GM23338 (cell line): ENCODE measurements around the gene PLA2G1B. TPM values are rescaled to one million over a fixed set of nuclear protein-coding genes. Genes with fewer than 3 reads are reported as not detected.

Experiments used
- ATAC-seq: fragments of 200-7000 bp; cut with Tn5 transposase; 3 replicates; pipeline ENCODE4 v1.9.1; 2020
- DNase-seq: peaks from one replicate; pipeline ENCODE4 v3.0.0-alpha.2; 2015; ENCODE audit warnings: low spot score
- H2AFZ ChIP-seq: fragments of 200-600 bp; sonication (generic); 2 replicates; pipeline ENCODE4 v1.8.0; 2016; ENCODE audit warnings: antibody characterized with exemption, mild to moderate bottlenecking, moderate library complexity
- H3F3A ChIP-seq: fragments of 200-600 bp; sonication (generic); replicated peaks from 2 replicates; pipeline ENCODE4 v1.8.0; 2017; ENCODE audit warnings: antibody characterized with exemption, mixed run types, low read depth
- H3K27ac ChIP-seq: fragments of 200-600 bp; sonication (generic); 2 replicates; pipeline ENCODE4 v1.6.1; 2016; ENCODE audit warnings: low read depth
- H3K27me3 ChIP-seq: fragments of 200-600 bp; sonication (generic); 2 replicates; pipeline ENCODE4 v1.8.0; 2016; ENCODE audit warnings: mild to moderate bottlenecking, mixed run types, moderate library complexity; ENCODE audit not compliant: insufficient read depth
- H3K36me3 ChIP-seq: fragments of 200-600 bp; sonication (generic); 2 replicates; pipeline ENCODE4 v1.8.0; 2016; ENCODE audit warnings: mild to moderate bottlenecking; ENCODE audit not compliant: insufficient read depth
- H3K4me1 ChIP-seq: fragments of 200-600 bp; sonication (generic); 2 replicates; pipeline ENCODE4 v1.8.0; 2016; ENCODE audit warnings: mild to moderate bottlenecking, moderate library complexity; ENCODE audit not compliant: insufficient read depth
- H3K4me2 ChIP-seq: fragments of 200-600 bp; sonication (generic); 2 replicates; pipeline ENCODE4 v1.7.1; 2017; ENCODE audit warnings: mixed run types
- H3K4me3 ChIP-seq: fragments of 200-600 bp; sonication (generic); 2 replicates; pipeline ENCODE4 v1.6.1; 2016; ENCODE audit warnings: mixed run types
- H3K79me2 ChIP-seq: fragments of 200-600 bp; sonication (generic); replicated peaks from 2 replicates; pipeline ENCODE4 v1.8.0; 2017; ENCODE audit warnings: mild to moderate bottlenecking; ENCODE audit not compliant: insufficient read depth
- H3K9me2 ChIP-seq: fragments of 200-600 bp; sonication (generic); 2 replicates; pipeline ENCODE4 v1.8.0; 2017; ENCODE audit not compliant: insufficient read depth
- H4K20me1 ChIP-seq: fragments of 200-600 bp; sonication (generic); replicated peaks from 2 replicates; pipeline ENCODE4 v1.8.0; 2017; ENCODE audit warnings: mild to moderate bottlenecking; ENCODE audit not compliant: insufficient read depth
- H3K27ac Mint-ChIP-seq: 2 replicates; pipeline ENCODE4 v1.8.0; 2020; ENCODE audit warnings: inconsistent platforms, mild to moderate bottlenecking, moderate library complexity, mixed read lengths
- H3K27me3 Mint-ChIP-seq: 3 replicates; pipeline ENCODE4 v1.8.0; 2022; ENCODE audit warnings: low read depth, mild to moderate bottlenecking, moderate library complexity, mixed read lengths, inconsistent platforms; ENCODE audit not compliant: insufficient read depth, poor library complexity
- H3K36me3 Mint-ChIP-seq: 3 replicates; pipeline ENCODE4 v1.8.0; 2021; ENCODE audit warnings: low read depth, mild to moderate bottlenecking, inconsistent platforms, moderate library complexity, mixed read lengths
- H3K4me1 Mint-ChIP-seq: 3 replicates; pipeline ENCODE4 v1.8.0; 2020; ENCODE audit warnings: mild to moderate bottlenecking, inconsistent platforms, mixed read lengths
- H3K4me3 Mint-ChIP-seq: 3 replicates; pipeline ENCODE4 v1.8.0; 2021; ENCODE audit warnings: moderate library complexity, mild to moderate bottlenecking, inconsistent platforms, mixed read lengths
- H3K9me3 Mint-ChIP-seq: 3 replicates; pipeline ENCODE4 v1.8.0; 2020; ENCODE audit warnings: moderate library complexity, mild to moderate bottlenecking, inconsistent platforms, mixed read lengths
- CREB1 ChIP-seq: fragments of 250-450 bp; sonication (Bioruptor Pico); IDR thresholded peaks from 2 replicates; pipeline ENCODE4 v1.5.0; 2020; ENCODE audit warnings: low read depth, mild to moderate bottlenecking, moderate library complexity
- ETS1 ChIP-seq: IDR thresholded peaks from 2 replicates; pipeline ENCODE4 v1.6.1; 2016; ENCODE audit warnings: antibody characterized with exemption
- EZH2 ChIP-seq: fragments of 200-600 bp; sonication (generic); IDR thresholded peaks from one replicate; pipeline ENCODE4 v1.8.0; 2017; ENCODE audit warnings: antibody characterized with exemption, mild to moderate bottlenecking, low read depth; ENCODE audit not compliant: unreplicated experiment
- JUNB ChIP-seq: IDR thresholded peaks from one replicate; pipeline ENCODE4 v1.6.1; 2016; ENCODE audit warnings: antibody characterized with exemption; ENCODE audit not compliant: unreplicated experiment
- NANOG ChIP-seq: IDR thresholded peaks from 2 replicates; pipeline ENCODE4 v1.6.1; 2016; ENCODE audit warnings: antibody characterized with exemption, borderline replicate concordance
- POLR2AphosphoS5 ChIP-seq: IDR thresholded peaks from 2 replicates; pipeline ENCODE4 v1.6.1; 2016; ENCODE audit warnings: antibody characterized with exemption, low read depth
- STAT1 ChIP-seq: IDR thresholded peaks from one replicate; pipeline ENCODE4 v1.6.1; 2016; ENCODE audit warnings: antibody characterized with exemption; ENCODE audit not compliant: unreplicated experiment
- ZNF114 ChIP-seq: fragments of 250-450 bp; sonication (Bioruptor Pico); IDR thresholded peaks from 2 replicates; pipeline ENCODE4 v1.5.0; 2020; ENCODE audit warnings: mild to moderate bottlenecking, moderate library complexity
- ZNF331 ChIP-seq: fragments of 250-450 bp; sonication (Bioruptor Pico); IDR thresholded peaks from 2 replicates; pipeline ENCODE4 v1.5.0; 2020; ENCODE audit warnings: low read depth, mild to moderate bottlenecking, moderate library complexity
- ZNF462 ChIP-seq: fragments of 250-450 bp; sonication (Bioruptor Pico); IDR thresholded peaks from 2 replicates; pipeline ENCODE4 v1.5.0; 2020; ENCODE audit warnings: mild to moderate bottlenecking, moderate library complexity
- polyA plus RNA-seq: library from polyadenylated mRNA; unstranded; fragments of >200 nt; fragmentation: Nextera tagmentation; extraction: Ambion mirVana; gene quantifications from 2 replicates; pipeline ENCODE4 v1.2.1, GENCODE V29; 2016
- total RNA-seq: library from RNA; depleted of rRNA; stranded (reverse); fragments of >200 nt; shearing (Covaris generic); gene quantifications from 2 replicates; pipeline ENCODE4 v1.2.3, GENCODE V29; 2014
- TF ChIP-seq, protein P1 (sequence below), 2 experiments: fragments of 200-600 bp in 1 of 2; sonication (generic) in 1 of 2; conservative IDR thresholded peaks; 2 replicates each; pipeline versions ENCODE4 v1.5.1 to v1.6.1; 2016 to 2017; ENCODE audit warnings: antibody characterized with exemption in 2 of 2, low read depth in 2 of 2, mild to moderate bottlenecking in 2 of 2, moderate library complexity in 1 of 2

Gene PLA2G1B
- total and polyA plus RNA-seq, 2 experiments from 2014 or later = not detected

DNA sequence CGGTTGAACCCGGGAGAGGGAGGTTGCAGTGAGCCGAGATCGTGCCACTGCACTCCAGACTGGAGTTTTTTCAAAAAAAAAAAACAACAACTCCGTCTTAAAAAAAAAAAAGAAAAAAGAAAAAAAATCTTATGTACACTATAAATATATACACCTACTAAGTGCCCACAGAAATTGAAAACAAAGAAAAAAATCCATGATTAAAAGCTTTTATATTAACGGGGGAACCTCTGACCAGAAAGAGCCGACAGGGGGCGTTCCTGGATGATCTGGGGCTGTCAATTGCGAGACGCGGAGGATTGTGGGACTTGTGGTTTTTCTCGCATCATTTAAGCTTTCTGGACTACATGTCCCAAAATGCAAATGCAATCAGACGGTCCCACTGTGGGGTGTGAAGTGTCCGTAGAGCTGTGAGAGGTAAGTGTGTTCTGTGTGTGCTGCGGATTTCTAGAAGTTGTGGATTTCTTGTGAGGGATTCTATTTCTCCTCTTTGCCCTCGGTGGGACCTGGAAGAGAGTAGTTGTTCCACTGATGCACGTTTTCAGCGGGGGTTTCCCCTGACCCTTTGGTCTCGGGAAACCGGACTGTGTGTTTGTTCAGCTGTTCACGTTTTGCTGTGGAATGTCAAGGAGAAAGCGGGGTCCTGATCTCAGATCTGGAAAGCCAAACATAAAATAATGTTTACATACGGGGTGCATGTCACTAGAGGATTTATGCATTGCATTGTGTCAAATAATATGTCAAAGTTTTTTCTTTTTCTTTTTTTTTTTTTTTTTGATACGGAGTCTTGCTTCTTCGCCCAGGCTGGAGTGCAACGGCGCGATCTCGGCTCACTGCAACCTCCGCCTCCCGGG lies 25.4 kb downstream of the PLA2G1B start, which contains the start of gene SIRT4 (continued):
- no peak for TF ChIP-seq ZNF462 (CRISPR knock-in tag)

GRCh38 chr12:120292661-120293531 lies 34.7 kb downstream of the PLA2G1B start, which contains the start of gene RNU4-1:
RNU4-1 (minus strand) TSS chr12:120293237.
- Histone ChIP-seq H3K36me3 (no peaks in the 10 kb centered on the region), H3K27ac (peak within 1 kb of the TSS; percentile 99), H3K27me3 (no peaks in the 10 kb centered on the region), H4K20me1 (no peaks in the 10 kb centered on the region), H3F3A (peaks cover 12% of the 10 kb centered on the region), H3K4me2 (peak within 1 kb of the TSS; percentile 75), H3K79me2 (no peaks in the 10 kb centered on the region), H2AFZ (no peak within 1 kb of the TSS), H3K4me1 (peaks cover 4% of the 10 kb centered on the region; the same call in 1 of the 2 replicates), H3K4me3 (peak within 1 kb of the TSS; percentile 54), H3K9me2 (no peaks in the 10 kb centered on the region)
- DNase-seq (peak; percentile 95), ATAC-seq (peak; percentile 54)
- H3K27ac Mint-ChIP-seq = no peak within 1 kb of the TSS
- H3K4me3 Mint-ChIP-seq = no peak within 1 kb of the TSS
- no peaks in the 10 kb centered on the region for H3K36me3 Mint-ChIP-seq
- peaks cover 3% of the 10 kb centered on the region for H3K27me3 Mint-ChIP-seq
- H3K4me1 Mint-ChIP-seq = peaks cover 5% of the 10 kb centered on the region
- no peak for TF ChIP-seq ZNF114 (CRISPR knock-in tag)
- TF ChIP-seq POLR2AphosphoS5 = peak; percentile 100
- TF ChIP-seq NANOG = 0 out of 2 replicates have a peak, but pooled peaks have one; percentile 19
- TF ChIP-seq ZNF331 (CRISPR knock-in tag) = 0 out of 2 replicates have a peak, but pooled peaks have one; percentile 4
- peak; percentile 95 for TF ChIP-seq ETS1
- peak; percentile 72 for TF ChIP-seq CREB1 (CRISPR knock-in tag)
- TF ChIP-seq, protein P1, sequence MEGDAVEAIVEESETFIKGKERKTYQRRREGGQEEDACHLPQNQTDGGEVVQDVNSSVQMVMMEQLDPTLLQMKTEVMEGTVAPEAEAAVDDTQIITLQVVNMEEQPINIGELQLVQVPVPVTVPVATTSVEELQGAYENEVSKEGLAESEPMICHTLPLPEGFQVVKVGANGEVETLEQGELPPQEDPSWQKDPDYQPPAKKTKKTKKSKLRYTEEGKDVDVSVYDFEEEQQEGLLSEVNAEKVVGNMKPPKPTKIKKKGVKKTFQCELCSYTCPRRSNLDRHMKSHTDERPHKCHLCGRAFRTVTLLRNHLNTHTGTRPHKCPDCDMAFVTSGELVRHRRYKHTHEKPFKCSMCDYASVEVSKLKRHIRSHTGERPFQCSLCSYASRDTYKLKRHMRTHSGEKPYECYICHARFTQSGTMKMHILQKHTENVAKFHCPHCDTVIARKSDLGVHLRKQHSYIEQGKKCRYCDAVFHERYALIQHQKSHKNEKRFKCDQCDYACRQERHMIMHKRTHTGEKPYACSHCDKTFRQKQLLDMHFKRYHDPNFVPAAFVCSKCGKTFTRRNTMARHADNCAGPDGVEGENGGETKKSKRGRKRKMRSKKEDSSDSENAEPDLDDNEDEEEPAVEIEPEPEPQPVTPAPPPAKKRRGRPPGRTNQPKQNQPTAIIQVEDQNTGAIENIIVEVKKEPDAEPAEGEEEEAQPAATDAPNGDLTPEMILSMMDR (conservative IDR thresholded peaks at IDR 0.05; ENCODE audit: low read depth in 2 of 2) = no peak
- TF ChIP-seq STAT1 = no peak
- TF ChIP-seq EZH2 = no peak
- TF ChIP-seq JUNB = no peak
- no peaks in the 10 kb centered on the region for H3K9me3 Mint-ChIP-seq
